Activated effector memory CD4-positive, alpha-beta T cell treated with anti-CD3 and anti-CD28 coated beads, Interleukin-2, amount 50 U/mL, for 16 hours (primary cell): ENCODE data around the gene MARCKS.
"Not testable (repeated sequence)": the region's sequence is repeated elsewhere in the genome, so short reads cannot be mapped to it uniquely, and the experiment has no call there.

Experiments
- DNase-seq: peaks from one replicate; pipeline ENCODE4 v3.0.0-alpha.2; 2020

The MARCKS gene

DNA sequence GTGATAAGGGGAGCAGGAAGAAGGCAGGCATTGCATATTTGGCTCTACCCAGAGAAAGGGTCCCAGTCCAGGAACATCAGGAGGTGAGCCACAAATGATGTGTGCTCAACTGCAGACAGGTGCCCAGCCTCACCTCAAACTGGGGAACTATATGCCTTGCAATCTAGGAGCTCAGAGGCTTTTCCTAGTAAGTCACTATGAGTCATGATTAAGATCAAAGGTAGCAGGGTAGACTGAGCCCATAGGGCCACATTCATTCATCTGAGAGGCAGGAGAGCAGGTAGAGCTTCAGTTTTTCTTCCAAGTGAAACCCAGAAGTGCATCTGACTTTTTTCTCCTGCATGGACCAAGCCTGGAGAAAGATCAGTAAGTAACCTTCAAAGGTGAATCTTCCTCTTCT lies 31.3 kb downstream of the MARCKS start:
- no peak for DNase-seq

- DNase-seq = no peak
Observed at GRCh38 chr6:113888956-113889630, 31.9 kb downstream of the MARCKS start.

DNA sequence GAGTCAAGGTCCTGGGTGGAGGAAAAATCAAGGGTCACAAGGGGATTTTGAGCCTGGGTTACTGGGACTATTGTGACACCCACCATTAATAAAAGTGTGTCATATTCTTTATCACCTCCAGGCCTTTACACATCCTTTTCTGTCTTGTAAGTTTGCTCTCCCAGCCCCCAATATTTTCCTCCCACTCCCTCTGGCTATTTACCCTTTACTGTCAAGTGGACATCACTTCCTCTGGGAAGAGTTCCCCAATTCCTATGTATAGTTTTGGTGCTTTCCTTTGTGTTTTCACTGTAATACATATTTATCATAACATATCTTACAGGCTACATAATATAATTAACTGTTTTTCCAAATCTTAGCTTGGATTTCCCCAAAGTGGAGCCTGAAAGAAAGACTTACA lies 36.3 kb downstream of the MARCKS start:
- no peak for DNase-seq

DNA sequence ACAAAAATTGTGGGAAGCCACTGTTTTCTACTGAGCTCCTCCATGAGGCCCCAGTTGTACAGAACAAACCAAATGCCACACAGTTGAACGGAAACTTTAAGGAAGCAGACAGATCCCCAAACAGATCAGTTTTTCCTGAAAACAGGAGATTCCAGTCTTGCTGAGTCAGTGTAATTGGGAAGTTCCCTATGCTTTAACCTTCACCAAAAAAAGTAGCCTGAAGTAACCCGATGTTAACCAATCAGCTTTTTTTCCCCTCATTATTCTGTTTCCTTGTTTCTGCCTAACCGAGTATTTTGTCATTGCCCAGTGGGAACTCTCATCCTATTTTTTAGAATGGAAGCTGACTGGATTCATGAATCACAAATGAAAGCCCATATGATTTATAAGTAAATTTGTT lies 36.7 kb downstream of the MARCKS start:
- no peak for DNase-seq

GRCh38 chr6:113894712-113895674 lies 37.8 kb downstream of the MARCKS start:
- no peak for DNase-seq

GRCh38 chr6:113901482-113901881 lies 44.3 kb downstream of the MARCKS start:
- no peak for DNase-seq

DNA sequence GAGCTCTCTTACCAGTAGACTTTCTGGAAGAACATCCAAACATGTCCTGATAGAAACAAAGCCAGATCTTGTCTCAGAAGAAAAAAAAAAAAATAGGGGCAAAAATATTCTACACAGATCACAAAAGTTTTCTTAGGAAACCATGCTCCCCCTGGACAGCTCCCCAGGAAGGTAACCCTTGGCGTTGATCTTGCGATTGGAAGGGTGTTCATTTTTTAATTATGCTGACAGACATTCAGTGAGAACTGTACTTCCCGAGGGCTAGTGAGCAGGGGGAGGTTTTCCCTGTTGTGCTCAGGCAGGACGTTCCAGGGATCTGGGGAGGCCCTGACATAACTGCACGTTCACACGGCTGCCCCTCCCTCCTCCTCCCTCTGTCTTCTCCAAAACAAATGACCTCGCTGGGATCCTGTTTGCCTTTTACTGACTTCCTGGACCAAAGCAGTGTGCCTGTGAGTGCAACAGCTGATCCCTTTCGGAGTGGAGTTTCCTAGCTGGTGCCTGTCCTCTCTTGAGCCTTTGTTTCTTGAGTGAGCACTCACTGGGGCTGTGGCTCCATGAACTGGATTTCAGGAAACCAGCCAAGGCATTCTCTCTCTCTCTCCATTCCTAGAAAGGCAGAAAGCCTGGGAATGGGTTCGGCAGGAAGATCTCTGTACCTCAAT lies 46.7 kb downstream of the MARCKS start:
- DNase-seq = no peak

DNA sequence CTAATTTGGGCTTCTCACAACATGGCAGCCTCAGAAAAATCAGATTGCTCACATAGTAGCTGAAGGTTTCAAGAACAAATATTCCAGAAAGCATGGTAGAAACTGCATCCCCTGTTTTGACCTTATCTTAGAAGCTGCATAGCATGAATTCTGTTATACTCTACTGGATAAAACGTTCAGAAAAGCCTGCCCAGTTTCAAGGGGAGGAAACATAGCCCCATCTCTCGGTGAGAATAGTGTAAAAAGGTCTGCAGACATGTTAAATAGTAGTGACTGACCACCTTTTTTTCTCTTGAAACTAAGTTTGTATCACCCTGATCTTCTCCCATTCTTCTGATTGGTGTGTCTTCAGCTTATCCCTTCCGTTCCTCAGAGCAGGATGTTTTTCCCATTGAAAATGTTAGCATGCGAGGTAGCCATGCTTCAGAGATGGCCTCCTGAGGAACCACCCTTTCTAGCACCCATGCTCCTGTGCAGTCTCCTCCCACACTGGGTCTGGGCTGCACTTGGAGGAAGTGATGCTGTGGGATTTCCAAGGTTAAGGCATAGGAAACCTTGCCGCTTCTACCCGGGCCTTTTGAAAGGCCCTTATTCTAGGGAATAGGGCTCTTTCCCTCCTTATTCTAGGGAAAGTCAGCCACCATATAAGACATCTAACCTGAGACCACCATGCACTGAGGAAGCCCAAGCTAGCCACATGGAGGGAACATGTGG lies 50.1 kb downstream of the MARCKS start:
- no peak for DNase-seq

- DNase-seq = no peak
Observed at GRCh38 chr6:113908801-113909200, 51.7 kb downstream of the MARCKS start.

DNA sequence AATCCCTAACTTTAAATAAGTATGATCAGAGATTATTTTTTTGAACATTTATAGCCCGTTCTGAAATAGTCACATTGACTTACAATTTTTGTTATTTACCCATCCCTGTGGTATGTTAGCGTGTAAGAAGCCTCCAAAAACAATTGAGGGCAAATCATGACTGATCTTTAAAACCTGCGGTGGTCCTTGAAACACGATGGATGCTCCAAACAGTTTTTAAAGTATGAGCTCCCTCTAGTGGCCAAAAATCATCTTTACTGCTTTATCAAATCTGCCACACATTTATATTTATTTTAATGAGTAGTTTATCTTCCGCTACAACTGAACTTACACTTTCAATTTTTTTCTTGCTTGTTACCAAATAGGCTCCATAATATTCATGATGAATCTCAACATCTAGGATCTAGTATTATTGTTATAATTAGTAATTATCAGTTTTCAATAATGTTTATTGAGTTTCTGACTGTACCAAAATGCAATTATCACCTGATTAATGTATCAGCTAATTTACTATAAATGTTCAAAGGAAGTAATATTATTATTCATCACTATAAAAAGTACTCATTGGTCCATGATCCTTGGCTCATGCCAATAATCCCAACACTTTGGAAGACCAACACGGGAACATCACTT lies 52.2 kb downstream of the MARCKS start:
- DNase-seq = no peak

DNA sequence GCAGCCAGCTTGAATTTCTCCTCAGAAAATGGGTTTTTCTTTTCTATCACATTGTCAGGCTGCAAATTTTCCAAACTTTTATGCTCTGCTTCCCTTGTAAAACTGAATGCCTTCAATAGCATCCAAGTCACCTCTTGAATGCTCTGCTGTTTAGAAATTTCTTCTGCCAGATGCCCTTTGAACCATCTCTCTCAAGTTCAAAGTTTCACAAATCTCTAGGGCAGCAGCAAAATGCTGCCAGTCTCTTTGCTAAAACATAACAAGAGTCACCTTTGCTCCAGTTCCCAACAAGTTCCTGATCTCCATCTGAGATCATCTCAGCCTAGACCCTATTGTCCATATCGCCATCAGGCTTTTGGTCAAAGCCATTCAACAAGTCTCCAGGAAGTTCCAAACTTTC lies 53.1 kb downstream of the MARCKS start:
- DNase-seq = not testable (repeated sequence)
